H4 (cell line): ENCODE measurements around the gene SYCN. TPM values are rescaled to one million over a fixed set of nuclear protein-coding genes. Genes with fewer than 3 reads are reported as not detected.
"Not testable (repeated sequence)": the region's sequence is repeated elsewhere in the genome, so short reads cannot be mapped to it uniquely, and the experiment has no call there.

Experiments used
- DNase-seq: peaks from one replicate; pipeline ENCODE4 v3.0.0-alpha.2; 2015; ENCODE audit warnings: low spot score
- total RNA-seq: library from RNA; depleted of rRNA; stranded (reverse); fragments of >200 nt; shearing (Covaris generic); gene quantifications from 2 replicates; pipeline ENCODE4 v1.2.3, GENCODE V29; 2014

Gene SYCN
- total RNA-seq, 1 experiment from 2014 or later: not detected

- no peak for DNase-seq
Measured at GRCh38 chr19:39224910-39225309, 20.8 kb upstream of the SYCN start.

GRCh38 chr19:39223703-39224279, 19.7 kb upstream of the SYCN start:
- no peak for DNase-seq

- not testable (repeated sequence) for DNase-seq
Measured at GRCh38 chr19:39219108-39219507, 15.0 kb upstream of the SYCN start.

- no peak for DNase-seq
Measured at GRCh38 chr19:39218230-39219007, 14.4 kb upstream of the SYCN start.

- DNase-seq: no peak
Measured at GRCh38 chr19:39217094-39217493, 13.0 kb upstream of the SYCN start.

- not testable (repeated sequence) for DNase-seq
Measured at GRCh38 chr19:39215323-39215722, 11.3 kb upstream of the SYCN start.

GRCh38 chr19:39212375-39212742, 8.3 kb upstream of the SYCN start:
- no peak for DNase-seq

- no peak for DNase-seq
Measured at GRCh38 chr19:39211731-39212374, 7.8 kb upstream of the SYCN start.

- no peak for DNase-seq
Measured at GRCh38 chr19:39209196-39209595, 5.1 kb upstream of the SYCN start.

- DNase-seq: no peak
Measured at GRCh38 chr19:39208175-39208795, 4.2 kb upstream of the SYCN start.

- no peak for DNase-seq
Measured at GRCh38 chr19:39207293-39207836, 3.3 kb upstream of the SYCN start.

GRCh38 chr19:39206122-39206521, 2.1 kb upstream of the SYCN start:
- no peak for DNase-seq

GRCh38 chr19:39205449-39205764, 1.3 kb upstream of the SYCN start:
- DNase-seq: no peak

- DNase-seq: no peak
Measured at GRCh38 chr19:39202998-39203355, 1.1 kb downstream of the SYCN start.

- DNase-seq: no peak
Measured at GRCh38 chr19:39200803-39201115, 3.3 kb downstream of the SYCN start.

GRCh38 chr19:39200066-39200802, 3.8 kb downstream of the SYCN start:
- DNase-seq: no peak

GRCh38 chr19:39199025-39199424, 5.0 kb downstream of the SYCN start:
- no peak for DNase-seq

- DNase-seq: no peak
Measured at GRCh38 chr19:39197808-39198207, 6.3 kb downstream of the SYCN start.

- DNase-seq: no peak
Measured at GRCh38 chr19:39196860-39197562, 7.1 kb downstream of the SYCN start, which contains the start of gene NCCRP1. NCCRP1 (plus strand) TSS chr19:39196964; CDS start chr19:39196983, 19 bp downstream.

GRCh38 chr19:39196320-39196719, 7.7 kb downstream of the SYCN start:
- no peak for DNase-seq

- no peak for DNase-seq
Measured at GRCh38 chr19:39195755-39196154, 8.3 kb downstream of the SYCN start.
